Tracheal epithelial cell (primary cell): Measurements from ENCODE around the gene FRA10AC1. TPM values are rescaled to one million over a fixed set of nuclear protein-coding genes. Genes with fewer than 3 reads are reported as not detected.

Experiments
- total RNA-seq: library from RNA; depleted of rRNA; stranded (reverse); fragments of >200 nt; gene quantifications from 2 replicates; pipeline ENCODE4 v1.2.1, GENCODE V29; 2014

Gene FRA10AC1
- 2.7 and 3.0 TPM in 2 replicates for total RNA-seq

DNA sequence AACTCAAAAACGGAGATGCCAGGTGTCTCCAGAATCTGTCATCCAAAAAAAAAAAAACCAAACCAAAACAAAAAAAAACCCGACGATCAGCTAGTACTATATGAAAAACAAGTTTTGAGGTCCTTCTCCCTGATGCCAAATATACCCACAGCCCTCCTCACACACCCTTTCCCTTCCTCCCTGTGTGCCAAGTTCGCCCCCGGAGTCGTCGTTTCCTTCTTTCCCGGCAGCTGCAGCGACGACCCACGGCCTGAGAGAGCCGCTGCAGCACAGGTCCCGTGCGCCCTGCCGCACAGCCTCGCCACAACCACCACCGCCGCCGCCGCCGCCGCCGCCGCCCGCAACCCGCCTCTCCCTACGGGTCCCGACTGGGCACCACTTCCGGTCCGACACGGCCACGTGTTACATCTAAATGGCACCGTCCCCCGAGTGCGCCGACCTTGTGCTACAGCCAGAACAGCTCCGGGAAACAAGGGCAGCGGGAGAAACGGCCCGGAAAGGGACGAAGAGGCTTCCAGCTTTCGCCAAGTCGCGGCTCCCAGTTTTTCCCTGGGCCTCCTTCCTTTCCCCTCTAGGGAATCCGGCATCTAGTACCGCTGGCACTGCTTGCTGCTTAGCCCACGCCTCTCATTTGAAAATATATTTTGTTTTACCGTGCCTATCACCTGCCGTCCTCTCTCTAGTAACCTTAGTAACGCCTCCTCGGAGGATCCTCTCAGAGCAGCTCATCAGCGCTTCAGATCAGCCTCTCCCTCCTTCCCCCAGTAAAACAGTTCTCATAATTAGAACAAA, at the start of gene FRA10AC1:
FRA10AC1 (minus strand) TSS at position 383 of the 792 bp plus-strand sequence. CDS start 2,486 bp downstream, outside the sequence.

Other genes with a start within 250 kb of the FRA10AC1 start
- gene MYOF, start 220.3 kb downstream of the FRA10AC1 start, total RNA-seq: 167 and 198 TPM in 2 replicates
- 2.3 and 8.9 TPM in 2 replicates for gene CEP55, start 206.0 kb downstream of the FRA10AC1 start, total RNA-seq
- not detected in 2 replicates for gene FFAR4, start 135.9 kb downstream of the FRA10AC1 start, total RNA-seq
- 0.24 TPM in 1 of 2 replicates, not detected in the other for gene RBP4, start 101.4 kb downstream of the FRA10AC1 start, total RNA-seq
- gene PDE6C, start 90.1 kb downstream of the FRA10AC1 start, total RNA-seq: not detected in 2 replicates
- not detected in 2 replicates for gene LGI1, start 55.3 kb upstream of the FRA10AC1 start, total RNA-seq
- 0.64 and 2.9 TPM in 2 replicates for gene SLC35G1, start 191.4 kb upstream of the FRA10AC1 start, total RNA-seq